ENCODE results near the gene FGD2.

The FGD2 gene

DNA sequence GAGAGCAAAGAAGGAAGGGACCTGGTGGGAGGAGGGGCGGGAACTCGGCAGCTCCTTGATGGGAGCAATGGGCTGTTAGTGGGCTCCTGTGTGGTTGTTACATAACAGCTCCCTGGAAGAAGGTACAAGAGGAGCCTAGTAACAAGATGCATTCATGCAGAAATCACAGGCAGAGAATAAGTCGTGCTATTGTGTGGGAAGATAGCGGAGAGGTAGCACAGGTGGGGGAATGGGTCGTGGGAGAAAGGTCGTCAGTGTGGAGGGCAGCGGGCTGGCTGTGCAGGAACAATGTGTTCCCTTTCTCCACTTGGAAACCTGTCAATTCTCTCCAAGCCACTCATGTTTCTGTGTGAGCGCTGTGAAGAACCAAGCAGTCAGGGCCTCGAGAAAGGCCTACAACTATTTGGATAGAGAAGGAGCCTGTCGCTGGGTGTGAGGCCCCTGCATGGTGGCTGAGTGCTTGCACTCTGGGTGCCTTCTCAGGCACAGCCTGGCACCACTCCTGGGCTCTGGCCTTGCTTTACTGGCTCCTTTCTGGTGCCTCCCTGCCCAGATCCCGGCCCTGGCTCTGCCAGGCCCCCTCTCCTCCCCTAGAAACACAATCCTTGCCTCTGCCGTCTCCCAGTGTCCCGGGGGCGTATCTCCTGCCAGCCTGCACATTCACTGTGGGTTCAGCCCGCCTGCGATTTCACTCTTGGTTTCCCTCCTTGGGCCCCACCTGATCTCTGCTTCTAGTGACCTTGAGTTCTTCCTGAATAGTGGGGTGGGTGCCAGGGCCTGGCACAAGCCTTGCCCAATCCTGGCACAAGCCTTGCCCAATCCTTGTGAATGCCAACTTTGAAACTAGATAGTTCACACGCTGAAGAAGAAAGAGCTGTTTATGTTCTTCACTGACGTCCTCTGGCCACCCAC lies 7.4 kb upstream of the FGD2 start:
- no peak for DNase-seq (ENCODE audit: low read depth in 2 of 2)

DNA sequence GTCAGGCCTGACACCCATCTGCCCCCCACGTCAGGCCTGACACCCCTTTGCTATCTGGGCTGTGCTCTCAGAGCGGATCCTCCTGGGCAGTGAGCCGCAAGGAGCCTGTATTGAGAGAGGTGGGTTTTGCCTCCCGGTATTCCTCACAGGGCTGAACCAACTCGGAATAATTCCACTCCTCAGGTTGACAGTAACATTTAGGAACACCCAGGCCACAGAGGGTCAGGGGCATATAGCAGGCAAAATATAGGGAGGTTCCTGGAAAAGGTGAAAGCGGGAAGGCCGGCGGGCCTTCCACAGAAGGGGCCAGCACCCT lies 6.8 kb upstream of the FGD2 start:
- no peak for DNase-seq (ENCODE audit: low read depth in 2 of 2)

DNA sequence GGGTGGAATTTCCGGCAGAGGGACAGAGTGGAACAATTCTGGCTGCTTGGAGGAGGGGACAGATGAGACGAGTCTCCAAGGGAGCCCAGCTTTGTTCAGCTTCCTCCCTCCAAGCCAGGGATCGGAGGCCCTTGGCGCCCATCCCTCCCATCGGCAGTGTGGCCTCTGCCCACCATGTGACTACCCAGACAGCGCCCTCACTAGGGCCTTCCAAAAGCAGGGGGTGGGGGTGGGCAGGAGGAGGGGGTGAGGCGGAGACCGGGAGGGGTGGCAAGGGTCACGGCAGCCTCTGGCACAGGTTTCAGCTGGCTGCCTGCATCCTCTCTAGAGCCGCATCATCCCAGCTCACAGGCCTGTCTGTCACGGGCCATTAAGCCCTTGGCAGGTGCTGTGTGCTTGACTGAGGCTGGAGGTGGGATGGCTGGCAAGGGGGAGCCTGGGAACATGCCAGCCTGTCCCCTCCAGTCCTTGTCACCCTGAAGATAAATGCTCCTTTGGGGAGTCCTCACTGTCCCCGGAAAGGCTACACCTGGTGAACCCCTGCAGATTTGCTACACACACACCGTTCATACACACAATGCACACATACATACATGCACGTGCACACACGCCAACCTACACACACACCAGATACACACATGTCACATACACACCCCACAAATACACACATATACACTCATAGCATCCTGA lies 6.2 kb upstream of the FGD2 start:
- DNase-seq (ENCODE audit: low read depth in 2 of 2) = no peak

DNA sequence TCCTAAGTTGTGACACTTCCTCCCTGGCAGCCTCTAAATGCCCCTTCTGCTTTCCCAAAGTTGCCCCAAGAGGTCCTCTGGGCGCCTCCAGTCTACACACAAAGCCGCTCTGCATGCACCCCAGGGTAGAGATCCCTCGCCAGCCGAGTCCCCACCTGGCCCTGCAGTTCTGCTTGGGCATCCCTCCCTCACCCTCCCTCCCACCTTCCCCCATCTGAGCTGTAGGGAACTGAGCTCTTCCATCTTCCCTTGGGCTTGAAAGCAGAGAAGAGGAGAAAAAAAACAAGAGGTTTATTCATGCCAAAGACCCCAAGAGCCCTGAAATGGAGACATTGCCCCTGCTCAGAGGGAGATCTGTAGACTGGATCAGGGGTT lies 5.7 kb upstream of the FGD2 start:
- DNase-seq (ENCODE audit: low read depth in 2 of 2) = no peak

DNA sequence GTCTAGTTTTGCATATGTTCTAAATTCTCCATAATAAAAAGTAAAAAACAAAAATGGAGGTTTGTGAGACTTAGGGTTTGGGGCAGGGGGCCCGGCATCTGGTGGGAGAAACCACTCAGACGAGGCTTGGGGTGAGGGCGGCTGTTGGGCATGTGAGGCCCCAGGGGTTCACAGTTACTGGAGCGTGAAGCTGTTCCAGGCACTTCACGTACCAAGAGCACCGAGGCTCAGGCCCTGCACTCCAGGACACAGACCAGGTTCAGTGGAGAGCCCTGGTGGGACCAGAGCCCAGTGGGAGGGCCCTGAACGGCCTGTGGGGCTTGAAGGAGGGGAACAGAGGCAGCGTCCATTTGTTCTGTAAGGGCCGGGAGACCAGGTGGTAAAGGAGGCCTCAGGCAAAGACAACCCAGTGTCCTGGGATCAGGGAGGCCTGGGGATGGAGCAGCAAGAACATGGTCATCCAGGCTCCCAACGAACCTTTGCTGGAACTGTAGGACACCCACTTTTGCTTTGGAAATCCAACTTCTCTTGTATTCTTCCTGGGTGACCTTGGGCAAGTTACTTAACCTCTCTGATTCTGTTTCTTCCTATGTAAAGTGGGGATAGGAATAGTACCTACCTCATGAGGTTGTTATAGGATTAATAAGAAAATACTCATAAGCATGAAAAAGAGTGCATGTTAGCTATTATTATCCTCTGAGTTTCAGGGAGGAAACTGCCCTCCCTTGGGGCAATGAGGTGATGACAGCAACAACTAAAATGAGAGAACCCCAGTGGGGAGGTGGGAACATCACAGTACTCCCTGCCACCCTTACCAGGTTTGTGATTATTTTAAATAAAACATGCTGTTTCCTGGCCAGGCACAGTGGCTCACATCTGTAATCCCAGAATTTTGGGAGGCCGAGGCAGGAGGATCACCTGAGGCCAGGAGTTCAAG lies 1.1 kb upstream of the FGD2 start:
- no peak for DNase-seq (ENCODE audit: low read depth in 2 of 2)

- DNase-seq (ENCODE audit: low read depth in 2 of 2) = no peak
These were observed 542 bp downstream of the FGD2 start for GRCh38 chr6:37005827-37006567.

DNA sequence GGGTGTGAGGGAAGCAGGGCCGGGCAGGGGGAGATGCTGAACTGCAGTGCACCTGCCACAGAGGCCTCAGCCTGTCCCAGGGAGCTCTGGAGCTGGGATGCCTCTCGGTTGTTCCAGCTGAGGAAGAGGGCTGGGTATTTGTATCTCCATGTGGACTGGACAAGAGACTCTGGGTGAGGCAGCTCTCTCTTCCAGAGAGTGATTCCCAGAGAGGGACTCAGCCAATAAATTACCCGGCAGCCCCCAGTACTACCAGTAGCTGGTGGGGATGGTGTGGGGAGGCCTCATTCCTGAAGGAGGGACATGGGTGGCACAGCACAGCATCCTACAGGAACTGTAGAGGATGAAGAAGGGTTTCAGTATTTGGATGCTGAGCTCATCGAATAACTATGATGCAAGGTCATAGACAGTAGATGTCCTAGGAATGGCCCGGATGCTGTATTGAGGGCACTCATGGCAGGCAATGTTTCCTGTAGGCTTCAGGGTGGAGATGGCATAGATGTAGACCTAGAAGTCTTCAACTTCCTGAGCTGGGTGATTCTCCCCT lies 1.4 kb downstream of the FGD2 start:
- DNase-seq (ENCODE audit: low read depth in 2 of 2) = no peak

DNA sequence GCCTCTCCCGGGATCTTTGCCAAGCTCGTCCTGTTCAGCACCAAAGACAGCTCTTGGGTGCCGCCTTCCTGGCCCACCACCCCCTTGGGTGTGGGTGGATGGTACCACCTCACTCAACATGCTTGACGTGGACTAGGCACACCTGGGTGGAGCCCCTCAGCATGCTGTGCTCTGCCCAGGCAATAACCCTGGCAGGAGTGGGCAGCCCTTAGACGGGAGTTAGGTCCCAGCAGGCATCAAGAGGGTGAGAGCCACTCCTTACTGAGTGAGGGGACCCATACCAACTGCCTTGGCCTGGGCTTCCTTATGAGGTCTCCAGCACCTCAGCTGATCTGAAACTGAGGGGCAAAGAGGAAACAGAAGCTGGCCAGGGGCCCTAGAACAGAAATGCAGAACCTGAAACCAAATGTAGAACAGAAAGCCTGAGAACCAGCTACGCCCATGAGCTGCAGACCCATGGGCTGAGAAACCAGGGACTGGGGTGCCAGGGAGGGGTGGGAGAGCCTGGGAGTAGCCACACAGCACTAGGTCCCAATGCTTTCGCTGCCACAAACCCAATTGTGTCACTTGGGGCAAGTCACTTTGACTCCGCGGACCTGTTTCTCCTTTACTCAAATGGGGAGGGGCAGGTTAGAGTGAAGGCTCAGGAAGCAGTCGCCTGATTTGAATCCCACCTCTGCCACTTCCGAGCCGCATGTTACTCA lies 2.0 kb downstream of the FGD2 start:
- DNase-seq (ENCODE audit: low read depth in 2 of 2) = no peak

DNA sequence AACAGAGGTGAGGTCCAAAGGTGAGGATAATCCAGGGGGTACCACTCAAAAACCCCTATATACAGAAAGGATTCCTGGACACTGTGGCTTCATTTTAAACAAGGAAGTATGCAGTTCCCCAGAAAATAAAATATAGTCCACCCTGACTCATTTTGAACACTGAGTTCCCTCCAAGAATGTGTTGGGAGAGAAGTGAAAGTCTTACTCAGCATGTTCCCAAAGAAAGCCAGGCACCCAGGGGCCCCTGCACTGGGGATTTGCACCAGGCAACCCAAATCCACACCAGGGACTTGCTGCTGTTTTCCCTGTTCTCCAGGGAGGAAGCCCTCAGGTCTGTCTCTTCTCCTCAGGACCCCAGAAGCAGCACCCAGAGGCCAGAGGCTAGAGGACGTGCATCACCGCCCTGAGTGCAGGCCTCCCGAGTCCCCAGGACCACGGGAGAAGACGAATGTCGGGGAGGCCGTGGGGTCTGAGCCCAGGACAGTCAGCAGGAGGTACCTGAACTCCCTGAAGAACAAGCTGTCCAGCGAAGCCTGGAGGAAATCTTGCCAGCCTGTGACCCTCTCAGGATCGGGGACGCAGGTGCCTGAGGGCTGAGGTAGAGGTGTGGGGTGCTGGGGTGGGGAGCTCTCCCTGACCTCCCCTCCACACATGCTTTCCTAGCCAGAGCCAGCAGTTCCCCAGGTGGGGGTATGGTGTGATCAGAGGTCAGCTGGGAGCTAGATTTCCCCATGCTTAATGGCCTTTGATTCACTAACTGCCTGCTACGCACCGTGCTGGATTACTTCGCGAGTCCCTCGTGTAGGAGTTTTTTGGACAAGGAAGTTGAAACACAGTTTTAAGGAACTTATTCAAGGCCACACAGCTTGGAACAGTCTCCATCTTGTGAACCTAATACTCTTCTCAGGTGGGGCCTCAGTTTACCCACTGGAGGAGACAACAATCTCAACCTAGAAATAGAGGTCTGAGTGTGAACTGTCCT lies 3.3 kb downstream of the FGD2 start:
- no peak for DNase-seq (ENCODE audit: low read depth in 2 of 2)

DNA sequence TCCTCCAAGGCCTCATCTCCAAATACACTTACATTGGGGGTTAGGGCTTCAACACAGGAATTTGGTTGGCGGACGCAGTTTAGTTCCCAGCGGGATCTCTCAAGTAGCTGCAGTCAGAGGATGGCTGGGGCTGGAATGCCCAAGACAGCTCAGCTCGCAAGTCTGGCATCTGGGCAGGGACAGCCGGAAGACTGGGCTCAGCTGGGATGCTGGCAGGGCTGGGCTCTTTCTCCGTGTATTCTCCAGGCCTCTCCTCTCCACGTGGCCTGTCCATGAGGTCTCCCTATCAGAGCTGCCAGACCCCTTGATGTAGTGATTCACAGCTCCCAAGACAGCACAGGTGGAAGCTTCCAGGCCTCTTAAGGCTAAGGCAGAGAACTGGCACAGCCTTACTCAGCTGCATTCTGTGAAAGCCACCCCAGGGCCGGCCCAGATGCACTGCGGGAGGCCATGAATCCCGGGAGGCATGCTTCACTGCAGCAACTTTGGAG lies 5.0 kb downstream of the FGD2 start:
- DNase-seq (ENCODE audit: low read depth in 2 of 2) = no peak

- DNase-seq (ENCODE audit: low read depth in 2 of 2) = no peak
These were observed 6.4 kb downstream of the FGD2 start for GRCh38 chr6:37011656-37012378.

GRCh38 chr6:37013516-37014491 lies 8.3 kb downstream of the FGD2 start:
- no peak for DNase-seq (ENCODE audit: low read depth in 2 of 2)

DNA sequence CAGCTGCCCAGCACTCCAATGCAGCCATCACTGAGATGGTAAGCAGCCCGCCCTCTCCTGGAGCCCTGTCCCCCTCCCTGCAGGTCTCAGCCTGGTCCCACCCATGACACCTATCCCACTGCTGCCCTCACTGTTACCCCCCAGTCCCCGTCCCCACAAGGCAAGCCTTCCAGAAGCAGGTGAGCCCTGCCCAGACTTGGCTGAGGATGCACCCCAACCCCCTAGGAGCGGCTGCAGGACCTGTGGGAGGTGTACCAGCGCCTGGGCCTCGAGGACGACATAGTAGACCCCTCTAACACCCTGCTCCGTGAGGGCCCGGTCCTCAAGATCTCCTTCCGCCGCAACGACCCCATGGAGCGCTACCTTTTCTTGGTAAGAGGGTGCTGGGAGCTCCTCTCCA lies 9.2 kb downstream of the FGD2 start:
- no peak for DNase-seq (ENCODE audit: low read depth in 2 of 2)

GRCh38 chr6:37015532-37015931 lies 10.1 kb downstream of the FGD2 start:
- DNase-seq (ENCODE audit: low read depth in 2 of 2) = no peak

DNA sequence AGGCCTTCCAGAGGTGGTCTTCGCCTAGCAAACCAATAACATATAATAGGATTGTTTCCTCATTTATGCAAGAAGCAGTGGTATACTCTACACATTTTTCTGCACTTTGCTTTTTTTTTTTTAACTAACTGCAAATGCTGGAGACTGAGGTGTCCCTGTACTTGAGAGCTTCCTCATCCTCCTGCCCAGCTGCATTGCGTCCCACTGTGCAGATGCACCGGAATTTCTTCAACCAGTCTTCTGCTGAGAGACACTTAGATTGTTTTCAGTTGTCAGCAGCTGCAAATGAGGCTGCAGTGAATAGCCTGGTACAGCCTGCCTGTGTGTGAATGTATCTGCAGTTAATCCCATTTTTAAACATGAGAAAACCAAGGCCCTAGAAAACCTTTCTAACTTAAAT lies 11.5 kb downstream of the FGD2 start:
- no peak for DNase-seq (ENCODE audit: low read depth in 2 of 2)

DNA sequence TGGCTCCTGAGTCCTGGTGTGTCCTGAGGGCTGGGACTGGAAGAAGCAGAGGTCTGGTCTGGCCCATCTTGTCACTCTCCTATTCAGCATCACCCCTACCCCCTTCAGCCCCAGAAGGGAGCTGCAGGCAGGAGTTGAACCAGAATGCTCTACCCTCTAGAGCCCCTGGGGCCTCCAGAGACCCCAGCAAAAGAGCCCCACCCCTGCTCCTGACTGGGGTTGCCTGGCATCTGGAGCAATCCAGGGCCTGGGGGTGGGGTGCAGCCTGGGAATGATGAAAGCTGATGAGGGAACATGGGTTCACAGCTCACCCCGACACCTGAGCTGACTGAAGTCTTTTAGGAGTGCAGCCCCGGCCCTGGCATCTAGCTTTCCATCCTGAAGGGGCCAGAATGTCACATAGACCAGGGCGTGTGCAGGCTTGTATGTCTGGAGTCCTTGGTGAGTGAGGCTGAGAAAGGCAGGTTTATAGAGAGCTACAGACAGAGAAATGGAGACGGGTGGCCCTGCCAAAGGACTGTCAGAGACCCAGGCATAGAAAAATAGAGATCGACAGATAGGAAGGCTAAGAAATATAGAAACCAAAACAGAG lies 12.2 kb downstream of the FGD2 start:
- DNase-seq (ENCODE audit: low read depth in 2 of 2) = no peak

Data from stimulated activated CD4-positive, alpha-beta T cell treated with anti-CD3 and anti-CD28 coated beads, Interleukin-12 subunit alpha, Interleukin-12 subunit beta, amount 100 ng/mL, for 24 hours (primary cell).